GM19455 (cell line): ENCODE data around the gene ECHS1.
"Not testable (repeated sequence)": the region's sequence is repeated elsewhere in the genome, so short reads cannot be mapped to it uniquely, and the experiment has no call there.

Experiments
- ATAC-seq: cut with Tn5 transposase; IDR thresholded peaks from one replicate; pipeline ENCODE4 v1.9.1; 2021; ENCODE audit not compliant: unreplicated experiment

Gene ECHS1

GRCh38 chr10:133400624-133401424 lies 27.7 kb upstream of the ECHS1 start:
- peak; percentile 73 for ATAC-seq

GRCh38 chr10:133399123-133399601 lies 26.0 kb upstream of the ECHS1 start:
- ATAC-seq: no peak

GRCh38 chr10:133397938-133398337 lies 24.8 kb upstream of the ECHS1 start:
- ATAC-seq: no peak

- ATAC-seq: no peak
Observed at GRCh38 chr10:133396035-133396624, 23.0 kb upstream of the ECHS1 start.

GRCh38 chr10:133394801-133395221 lies 21.7 kb upstream of the ECHS1 start:
- ATAC-seq: no peak

GRCh38 chr10:133394064-133394663 lies 21.0 kb upstream of the ECHS1 start, which contains the start of gene MTG1:
TSS of gene MTG1 (plus strand) at chr10:133394157. CDS start at chr10:133394221, 64 bp downstream.
- ATAC-seq: peak; percentile 61

GRCh38 chr10:133393401-133394063 lies 20.4 kb upstream of the ECHS1 start:
- ATAC-seq: no peak

GRCh38 chr10:133391761-133392518 lies 18.8 kb upstream of the ECHS1 start:
- ATAC-seq: no peak

GRCh38 chr10:133391249-133391635 lies 18.1 kb upstream of the ECHS1 start:
- ATAC-seq: no peak

- no peak for ATAC-seq
Observed at GRCh38 chr10:133390597-133391248, 17.6 kb upstream of the ECHS1 start.

GRCh38 chr10:133388973-133389818 lies 16.0 kb upstream of the ECHS1 start:
- ATAC-seq: peak; percentile 78

- peak; percentile 6 for ATAC-seq
Observed at GRCh38 chr10:133388236-133388972, 15.2 kb upstream of the ECHS1 start.

GRCh38 chr10:133386951-133387350 lies 13.8 kb upstream of the ECHS1 start:
- ATAC-seq: not testable (repeated sequence)

GRCh38 chr10:133385214-133385613 lies 12.1 kb upstream of the ECHS1 start:
- ATAC-seq: no peak

GRCh38 chr10:133384071-133384470 lies 10.9 kb upstream of the ECHS1 start:
- no peak for ATAC-seq

- ATAC-seq: no peak
Observed at GRCh38 chr10:133383551-133383950, 10.4 kb upstream of the ECHS1 start.

- no peak for ATAC-seq
Observed at GRCh38 chr10:133381036-133381435, 7.9 kb upstream of the ECHS1 start.
